ENCODE results near the gene LAPTM5. TPM values are rescaled to one million over a fixed set of nuclear protein-coding genes. Genes with fewer than 3 reads are reported as not detected.

LAPTM5 gene
- total and polyA plus RNA-seq, 8 donors, result 3.7 to 80.5 (median 10.9) TPM

DNA sequence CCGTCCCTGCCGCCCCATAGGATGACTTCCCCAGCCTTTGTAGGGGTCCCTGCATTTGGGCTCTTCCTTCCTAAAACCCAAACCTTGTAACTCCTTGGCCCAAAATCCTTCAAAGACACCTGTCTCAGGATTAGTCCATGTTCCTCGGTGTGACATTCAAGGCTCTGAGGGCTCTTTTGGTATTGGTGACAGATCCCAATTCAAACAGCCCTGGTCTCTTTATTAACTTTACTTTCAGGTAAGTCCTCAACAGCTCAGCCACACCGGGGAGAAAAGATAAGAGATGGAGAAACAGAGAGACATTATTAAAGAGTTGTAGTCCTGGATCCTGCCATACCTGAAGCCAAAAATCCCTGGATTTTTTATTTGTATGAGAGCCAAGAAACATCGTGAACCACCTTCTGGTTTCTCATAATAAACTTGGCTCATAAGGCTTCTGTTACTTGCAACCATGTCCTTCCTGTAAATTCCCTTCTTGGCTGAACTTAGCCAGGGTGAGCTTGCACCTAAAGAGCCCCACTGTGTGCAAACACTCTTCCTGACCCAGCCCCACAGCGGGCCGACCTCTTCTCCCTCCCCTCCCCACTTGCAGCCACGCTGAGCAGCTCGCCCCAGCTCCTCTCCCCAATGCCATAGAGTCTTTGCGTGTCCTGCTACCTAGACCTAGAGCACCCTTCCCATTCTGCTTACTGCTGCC lies 26.3 kb downstream of the LAPTM5 start:
- WGBS, 2 donors, result 60% methylated on average over 10 of the region's 10 CpGs
- intact Hi-C loops (cut with DNase I), result no loop called here
- ATAC-seq, result no peak

DNA sequence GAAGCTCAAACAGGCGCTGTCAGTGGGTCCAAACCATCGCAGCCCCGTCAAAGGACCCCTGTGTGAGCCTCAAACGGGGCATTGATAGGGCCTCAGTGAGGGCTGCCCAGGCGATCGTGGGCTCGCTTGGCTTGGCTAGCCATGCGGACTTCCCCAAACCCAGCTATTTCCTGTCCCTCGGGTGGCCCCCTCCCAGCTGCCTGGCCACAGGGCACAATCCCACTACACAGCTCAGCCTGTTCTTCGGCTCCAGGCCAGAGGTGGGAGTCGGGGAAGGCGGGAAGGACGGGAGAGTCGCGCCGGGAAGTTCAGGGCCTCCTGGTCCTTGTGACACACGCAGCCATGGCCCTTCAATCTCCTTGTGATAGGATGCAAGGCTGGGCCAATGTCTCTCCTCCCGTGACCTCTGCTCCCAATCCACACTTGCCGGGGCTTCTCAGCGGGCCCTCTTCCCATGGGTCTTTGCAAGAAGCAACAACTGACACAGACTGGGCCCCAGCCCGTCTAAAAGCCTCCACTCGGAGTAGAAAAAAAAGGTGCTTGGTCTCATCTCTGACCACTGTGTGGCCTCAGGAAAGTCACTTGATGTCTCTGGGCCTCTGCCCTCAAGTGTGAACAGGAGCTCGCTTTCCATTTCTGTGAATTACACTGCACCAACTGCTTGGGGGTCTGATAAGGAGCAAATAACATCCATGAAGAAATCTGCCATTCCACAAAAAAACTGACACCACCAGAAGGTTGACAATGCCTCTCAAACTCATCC lies 27.0 kb downstream of the LAPTM5 start:
- TF ChIP-seq, protein P1, sequence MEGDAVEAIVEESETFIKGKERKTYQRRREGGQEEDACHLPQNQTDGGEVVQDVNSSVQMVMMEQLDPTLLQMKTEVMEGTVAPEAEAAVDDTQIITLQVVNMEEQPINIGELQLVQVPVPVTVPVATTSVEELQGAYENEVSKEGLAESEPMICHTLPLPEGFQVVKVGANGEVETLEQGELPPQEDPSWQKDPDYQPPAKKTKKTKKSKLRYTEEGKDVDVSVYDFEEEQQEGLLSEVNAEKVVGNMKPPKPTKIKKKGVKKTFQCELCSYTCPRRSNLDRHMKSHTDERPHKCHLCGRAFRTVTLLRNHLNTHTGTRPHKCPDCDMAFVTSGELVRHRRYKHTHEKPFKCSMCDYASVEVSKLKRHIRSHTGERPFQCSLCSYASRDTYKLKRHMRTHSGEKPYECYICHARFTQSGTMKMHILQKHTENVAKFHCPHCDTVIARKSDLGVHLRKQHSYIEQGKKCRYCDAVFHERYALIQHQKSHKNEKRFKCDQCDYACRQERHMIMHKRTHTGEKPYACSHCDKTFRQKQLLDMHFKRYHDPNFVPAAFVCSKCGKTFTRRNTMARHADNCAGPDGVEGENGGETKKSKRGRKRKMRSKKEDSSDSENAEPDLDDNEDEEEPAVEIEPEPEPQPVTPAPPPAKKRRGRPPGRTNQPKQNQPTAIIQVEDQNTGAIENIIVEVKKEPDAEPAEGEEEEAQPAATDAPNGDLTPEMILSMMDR (IDR thresholded peaks at IDR 0.05), result no peak
- intact Hi-C loops (cut with DNase I), result no loop called here
- Histone ChIP-seq H3K9me3 (no peaks in the 10 kb centered on the region), H3K36me3 (peaks cover 0 to 3% (median 0%) of the 10 kb centered on the region in 3 donors), H3K27me3 (no peaks in the 10 kb centered on the region), H3K27ac (no peak overlapping the region), H3K4me3 (no peak overlapping the region), H3K4me1 (no peaks in the 10 kb centered on the region)
- FAIRE-seq, result no peak
- ATAC-seq, result peak in 1 of 4 donors; percentile 19
- peak in 1 of 6 donors; percentile 45 for DNase-seq
- WGBS, 2 donors, result 57 to 60% methylated on average over 23 of the region's 23 CpGs

More for the DNA sequence above, 26.3 kb downstream of the LAPTM5 start:
- Histone ChIP-seq H3K9me3 (no peaks in the 10 kb centered on the region), H3K27me3 (no peaks in the 10 kb centered on the region), H3K27ac (no peak overlapping the region), H3K4me3 (no peak overlapping the region), H3K36me3 (peaks cover 0 to 3% (median 0%) of the 10 kb centered on the region in 3 donors), H3K4me1 (no peaks in the 10 kb centered on the region)
- FAIRE-seq, result no peak
- peak in 1 of 6 donors; percentile 32 for DNase-seq
- TF ChIP-seq, protein P1 (IDR thresholded peaks at IDR 0.05), result no peak

DNA sequence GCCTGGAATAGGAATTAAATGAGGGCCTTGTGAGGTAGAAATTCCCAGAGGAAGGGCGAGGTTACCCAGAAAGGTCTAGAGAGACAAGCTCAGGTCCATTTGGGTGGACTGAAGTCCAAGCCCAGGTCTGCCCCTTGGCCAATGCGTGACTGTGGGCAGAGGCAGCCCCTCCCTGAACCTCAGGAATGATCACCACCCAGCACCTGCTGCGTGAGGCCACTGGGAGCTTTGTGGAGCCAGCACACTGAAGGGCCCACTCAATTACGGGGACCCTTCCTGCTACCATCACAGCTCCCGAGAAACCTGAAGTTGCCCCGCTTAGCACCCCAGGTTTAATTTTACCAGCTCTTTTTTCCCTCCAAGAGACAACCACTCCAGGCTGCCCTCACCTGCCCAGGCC lies 27.7 kb downstream of the LAPTM5 start:
- H3K9me3 ChIP-seq, result no peaks in the 10 kb centered on the region
- FAIRE-seq (no peak), ATAC-seq (no peak), DNase-seq (peak in 1 of 6 donors; percentile 20)
- intact Hi-C loops (cut with DNase I), result loop anchor here in 1 of 3 donors (5.0 to 10.0 kb wide), 2 partner anchors 47 to 155 kb away; no protein-coding TSS in a partner anchor
- H3K36me3 ChIP-seq, result peaks cover 0 to 3% (median 0%) of the 10 kb centered on the region in 3 donors
- H3K27me3 ChIP-seq, result no peaks in the 10 kb centered on the region
- TF ChIP-seq, protein P1 (IDR thresholded peaks at IDR 0.05), result no peak
- WGBS, 2 donors, result 75 to 76% methylated on average over 6 of the region's 6 CpGs
- H3K27ac ChIP-seq, result no peak overlapping the region
- H3K4me3 ChIP-seq, result no peak overlapping the region
- H3K4me1 ChIP-seq, result no peaks in the 10 kb centered on the region

GRCh38 chr1:30728832-30729638 lies 28.5 kb downstream of the LAPTM5 start:
- TF ChIP-seq, protein P1 (IDR thresholded peaks at IDR 0.05), result no peak
- intact Hi-C loops (cut with DNase I), result loop anchor here in 1 of 3 donors (5.0 to 10.0 kb wide), 2 partner anchors 48 to 156 kb away; no protein-coding TSS in a partner anchor
- peak in 1 of 6 donors; percentile 32 for DNase-seq
- Histone ChIP-seq H3K27me3 (no peaks in the 10 kb centered on the region), H3K36me3 (peaks cover 0 to 3% (median 0%) of the 10 kb centered on the region in 3 donors), H3K4me1 (no peaks in the 10 kb centered on the region), H3K4me3 (no peak overlapping the region), H3K9me3 (no peaks in the 10 kb centered on the region), H3K27ac (no peak overlapping the region)
- WGBS, 2 donors, result 57 to 63% methylated on average over 17 of the region's 17 CpGs
- no peak for ATAC-seq
- no peak for FAIRE-seq
